Ishikawa (cell line): ENCODE measurements around the gene DCN.

ENCODE experiments used
- EGR1 ChIP-seq: IDR thresholded peaks from 2 replicates; pipeline ENCODE4 v1.6.1; 2012
- EP300 ChIP-seq: IDR thresholded peaks from 2 replicates; pipeline ENCODE4 v1.6.1; 2012; ENCODE audit warnings: borderline replicate concordance
- FOXM1 ChIP-seq: IDR thresholded peaks from 2 replicates; pipeline ENCODE4 v1.6.1; 2012; ENCODE audit warnings: low read depth, borderline replicate concordance
- MAX ChIP-seq: IDR thresholded peaks from 2 replicates; pipeline ENCODE4 v1.6.1; 2012
- RAD21 ChIP-seq: IDR thresholded peaks from 2 replicates; pipeline ENCODE4 v1.6.1; 2012; ENCODE audit warnings: low read depth
- TCF12 ChIP-seq: IDR thresholded peaks from 2 replicates; pipeline ENCODE4 v1.6.1; 2012; ENCODE audit warnings: low read depth

- TF ChIP-seq MAX (no peak), EP300 (no peak), FOXM1 (no peak), RAD21 (no peak), TCF12 (no peak), EGR1 (no peak)
Measured at GRCh38 chr12:91111366-91112325, 71.0 kb downstream of the DCN start, which contains the start of gene LUM.
